GM21825 (cell line): ENCODE measurements around the gene NEDD4L.
"Not testable (repeated sequence)": the region's sequence is repeated elsewhere in the genome, so short reads cannot be mapped to it uniquely, and the experiment has no call there.

Experiments used
- ATAC-seq: cut with Tn5 transposase; IDR thresholded peaks from one replicate; pipeline ENCODE4 v1.9.1; 2021; ENCODE audit warnings: mild to moderate bottlenecking, moderate library complexity; ENCODE audit not compliant: unreplicated experiment

Gene NEDD4L

GRCh38 chr18:58408665-58409064 is 364.6 kb downstream of the NEDD4L start:
- ATAC-seq: no peak

DNA sequence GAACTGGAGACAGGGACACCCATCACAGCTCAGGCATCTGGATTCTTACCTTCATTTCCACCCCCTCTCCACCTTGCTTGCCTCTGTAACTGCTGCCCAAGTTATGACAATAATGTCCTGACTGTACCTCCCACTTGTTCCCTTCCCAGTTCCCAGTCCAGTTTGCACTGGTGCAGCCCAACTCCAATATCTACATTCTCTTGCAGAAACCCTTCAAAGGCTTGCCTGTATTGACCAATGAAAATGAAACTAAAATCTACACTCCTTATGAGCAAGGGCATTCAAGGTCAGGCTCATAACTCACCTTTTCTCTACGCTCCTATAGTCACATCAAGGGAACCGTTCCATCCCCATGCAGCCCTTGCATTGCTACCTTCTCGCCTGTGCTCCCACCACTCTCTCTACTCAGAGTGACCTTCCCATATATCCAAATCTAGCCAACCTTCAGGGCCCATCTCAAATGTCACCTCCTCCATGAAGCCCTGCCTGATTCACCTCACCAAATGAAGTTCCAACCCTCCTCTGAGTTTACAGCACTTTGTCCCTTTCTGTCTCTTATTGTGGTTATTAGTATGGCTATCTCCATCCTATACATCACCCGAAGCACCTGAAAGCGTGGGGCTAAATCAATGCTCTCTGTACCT is 365.9 kb downstream of the NEDD4L start:
- ATAC-seq: no peak

DNA sequence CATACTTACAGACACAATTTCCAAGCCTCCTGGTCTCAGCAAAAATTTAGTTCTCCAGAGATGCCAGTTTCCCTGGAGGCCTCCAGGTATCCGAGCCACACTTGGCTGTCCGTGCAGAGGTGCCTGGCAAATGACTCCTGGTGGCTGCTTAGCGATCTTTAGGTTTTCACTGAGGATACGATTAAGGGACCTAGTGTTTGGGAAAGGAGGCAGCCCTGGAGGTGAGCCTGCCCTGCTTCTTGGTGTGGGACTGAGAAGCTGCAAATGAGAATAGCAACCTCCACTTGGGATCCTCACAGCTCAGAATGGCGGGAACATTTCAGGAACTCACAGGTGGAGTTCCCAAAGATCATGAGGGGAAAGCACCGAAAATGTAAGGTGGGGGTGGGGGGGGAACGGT is 367.3 kb downstream of the NEDD4L start:
- no peak for ATAC-seq

DNA sequence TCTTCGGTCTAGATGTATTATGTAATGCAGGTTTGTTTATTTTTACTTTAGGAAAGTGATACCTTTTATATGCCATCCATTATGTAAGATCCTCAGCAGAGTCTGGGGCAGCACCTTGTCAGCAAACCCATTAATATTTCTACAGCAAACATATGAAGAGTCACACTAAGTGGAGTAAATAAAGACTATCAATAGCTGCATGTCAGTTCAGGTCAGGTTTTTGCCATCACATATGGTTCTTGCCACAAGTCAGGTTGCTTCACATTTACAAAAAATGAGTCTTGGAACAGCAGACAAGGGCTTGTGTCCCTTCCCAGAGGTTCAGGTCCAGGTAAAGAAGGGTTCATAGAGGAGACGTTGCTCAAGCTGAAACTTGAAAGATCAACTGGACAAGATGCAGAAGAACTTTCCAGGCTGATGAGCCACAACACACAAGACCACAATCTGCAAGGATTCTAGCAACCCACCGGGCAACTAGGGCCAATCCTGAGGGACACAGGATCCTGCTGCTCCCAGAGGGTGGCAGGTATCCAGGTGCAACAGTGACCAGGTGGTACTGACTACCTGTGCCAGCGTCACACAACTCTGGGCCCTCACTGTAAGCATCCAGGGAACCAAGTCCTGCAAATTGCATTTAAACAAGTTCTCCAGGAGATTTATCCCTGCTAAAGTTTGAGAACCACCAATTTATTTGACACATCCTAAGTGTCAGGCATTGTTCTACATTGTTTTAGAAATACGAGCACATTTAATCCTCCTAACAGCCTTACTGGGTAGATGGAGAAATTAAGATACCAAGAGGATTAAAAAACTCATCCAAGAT is 369.0 kb downstream of the NEDD4L start:
- ATAC-seq: no peak

DNA sequence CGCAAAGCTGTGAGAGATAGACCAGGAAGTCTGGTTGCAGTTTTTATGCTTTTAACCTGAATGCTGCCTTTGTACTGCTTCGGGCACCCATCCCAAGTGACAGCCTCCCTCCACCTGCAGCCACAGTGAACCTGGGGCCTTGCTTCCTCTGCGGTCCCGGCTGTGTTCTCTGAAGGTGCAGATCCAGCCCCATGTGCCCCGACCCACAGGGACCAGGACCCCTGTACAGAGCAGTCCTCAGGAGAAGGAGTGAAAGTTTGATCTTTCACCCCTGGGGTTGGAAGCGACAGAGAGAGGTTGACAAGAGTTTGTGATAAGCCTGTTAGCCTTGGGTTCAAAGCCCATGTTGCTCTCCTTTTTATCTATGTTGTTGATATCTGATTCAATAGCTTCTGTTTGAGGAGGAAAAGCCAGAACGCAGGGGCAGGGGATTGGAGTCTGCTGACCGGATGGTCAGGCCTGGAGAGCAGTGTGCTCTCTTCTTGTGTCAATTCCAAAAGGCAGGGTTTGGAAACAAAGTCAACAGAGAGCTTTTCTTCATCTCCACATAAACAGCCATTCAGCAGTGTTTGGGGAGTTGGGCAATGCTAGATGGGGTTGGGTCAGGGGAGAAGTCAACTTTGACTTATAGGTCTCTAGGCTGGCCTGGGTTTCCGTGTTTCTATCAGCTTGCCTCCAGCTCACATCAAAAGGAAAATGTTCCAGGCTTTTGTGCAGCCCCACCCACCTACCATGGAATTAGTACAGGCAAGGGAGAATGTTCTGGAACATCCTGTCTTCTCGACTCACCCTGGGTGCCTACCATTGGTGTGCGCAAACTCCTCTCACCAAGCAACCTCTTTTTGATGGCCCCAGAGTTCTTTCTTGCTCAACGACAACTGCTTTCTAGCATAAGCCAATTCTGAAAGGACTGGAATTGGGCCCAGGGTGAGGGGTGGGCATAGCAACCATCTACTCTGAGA is 369.9 kb downstream of the NEDD4L start:
- no peak for ATAC-seq

- ATAC-seq: no peak
Observed at GRCh38 chr18:58416014-58416703, 372.1 kb downstream of the NEDD4L start.

GRCh38 chr18:58416704-58417683 is 373.0 kb downstream of the NEDD4L start:
- ATAC-seq: no peak

DNA sequence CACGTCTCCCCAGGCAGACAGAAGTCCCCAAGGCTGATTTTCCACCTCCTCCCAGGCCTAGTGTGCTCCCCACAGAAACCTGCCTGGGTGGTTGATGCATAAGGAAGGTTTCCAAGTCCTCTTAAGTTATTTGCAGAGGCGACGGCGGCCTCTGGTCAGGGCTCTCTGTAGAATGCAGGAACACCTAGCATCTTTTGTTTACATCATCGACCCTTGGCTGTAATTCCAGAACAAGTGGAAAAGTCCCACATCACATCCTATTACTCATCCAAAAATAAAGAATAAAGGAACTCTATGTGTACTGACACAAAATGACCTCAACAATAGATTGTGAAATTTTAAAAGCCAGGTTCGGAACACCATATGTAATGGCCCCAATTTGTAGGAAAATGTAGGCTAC is 373.7 kb downstream of the NEDD4L start:
- ATAC-seq: no peak

GRCh38 chr18:58418361-58418760 is 374.3 kb downstream of the NEDD4L start:
- ATAC-seq: no peak

DNA sequence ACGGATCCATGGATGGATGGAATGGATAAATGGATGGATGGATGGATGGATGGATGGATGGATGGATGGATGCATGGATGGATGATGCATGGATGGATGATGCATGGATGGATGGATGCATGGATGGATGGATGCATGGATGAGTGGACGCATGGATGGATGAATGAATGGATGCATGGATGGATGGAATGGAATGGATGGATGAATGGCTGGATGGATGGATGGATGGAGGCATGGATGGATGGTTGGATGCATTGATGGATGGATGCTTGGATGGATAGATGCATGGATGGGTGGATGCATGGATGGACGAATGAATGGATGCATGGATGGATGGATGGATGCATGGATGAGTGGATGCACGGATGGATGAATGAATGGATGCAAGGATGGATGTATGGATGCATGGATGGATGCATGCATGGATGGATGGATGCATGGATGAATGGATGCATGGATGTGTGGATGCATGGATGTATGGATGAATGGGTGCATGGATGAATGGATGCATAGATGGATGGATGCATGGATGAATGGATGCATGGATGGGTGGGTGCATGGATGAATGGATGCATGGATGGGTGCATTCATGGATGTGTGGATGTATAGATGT is 375.7 kb downstream of the NEDD4L start:
- no peak for ATAC-seq

DNA sequence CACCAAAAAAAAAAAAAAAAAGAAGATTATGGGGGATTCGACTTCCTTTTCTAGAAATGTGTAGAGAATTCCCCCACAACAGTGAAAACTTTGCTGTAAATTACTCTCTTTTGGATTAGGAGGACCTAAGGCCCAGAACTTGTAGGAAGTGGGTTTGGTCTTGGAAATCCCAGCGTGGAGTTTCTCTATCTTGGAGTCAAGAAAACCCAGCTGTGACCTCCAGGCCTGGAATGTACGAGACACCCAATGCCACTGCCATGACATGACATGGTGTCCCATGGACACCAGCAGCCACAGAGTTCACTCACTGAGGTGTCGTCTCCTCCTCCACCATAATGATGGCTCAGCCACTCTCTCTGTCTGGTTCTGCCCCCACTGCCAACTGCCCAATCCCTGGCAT is 382.6 kb downstream of the NEDD4L start:
- ATAC-seq: no peak

GRCh38 chr18:58427321-58427720 is 383.3 kb downstream of the NEDD4L start:
- no peak for ATAC-seq

DNA sequence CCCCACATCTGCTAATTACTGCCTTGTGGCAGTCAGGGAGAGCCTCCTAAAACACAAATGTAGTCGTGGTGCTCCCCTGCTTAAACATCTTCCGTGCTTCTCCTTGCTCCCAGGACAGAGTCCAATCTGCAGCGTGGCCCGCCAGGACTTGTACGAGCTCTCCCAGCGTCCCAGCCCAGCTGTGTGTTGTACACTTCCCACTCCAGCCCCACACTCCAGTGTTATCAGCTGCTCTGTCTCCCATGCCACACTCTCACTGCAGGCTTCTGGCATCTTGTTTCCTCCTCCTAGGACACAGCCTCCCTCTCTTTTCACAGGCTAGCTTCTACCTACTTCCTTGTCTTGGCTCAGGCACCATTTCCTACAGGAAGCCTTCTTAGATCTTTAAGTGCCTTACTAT is 385.4 kb downstream of the NEDD4L start:
- ATAC-seq: no peak

DNA sequence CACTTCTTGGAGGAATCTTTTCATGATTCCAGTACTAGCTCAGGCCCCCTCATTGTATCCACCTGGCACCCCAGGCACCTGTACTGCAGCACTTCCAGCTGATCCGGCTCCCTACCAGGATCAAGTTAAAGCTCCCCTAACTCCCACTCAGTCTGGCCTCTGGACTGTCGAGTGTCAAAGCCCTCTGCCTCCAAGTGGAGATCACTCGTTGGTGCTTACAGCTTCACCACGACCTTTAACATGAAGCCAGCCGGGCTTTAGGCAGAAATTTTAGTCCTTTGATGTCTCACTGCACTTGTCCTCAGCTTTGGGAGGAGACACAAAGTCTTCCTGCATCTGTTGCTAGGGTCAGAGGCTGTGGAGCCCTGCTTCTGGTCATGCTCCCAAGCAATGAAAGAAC is 387.2 kb downstream of the NEDD4L start:
- ATAC-seq: no peak

GRCh38 chr18:58432050-58432727 is 388.2 kb downstream of the NEDD4L start:
- ATAC-seq: no peak

GRCh38 chr18:58435221-58436005 is 391.4 kb downstream of the NEDD4L start:
- not testable (repeated sequence) for ATAC-seq

DNA sequence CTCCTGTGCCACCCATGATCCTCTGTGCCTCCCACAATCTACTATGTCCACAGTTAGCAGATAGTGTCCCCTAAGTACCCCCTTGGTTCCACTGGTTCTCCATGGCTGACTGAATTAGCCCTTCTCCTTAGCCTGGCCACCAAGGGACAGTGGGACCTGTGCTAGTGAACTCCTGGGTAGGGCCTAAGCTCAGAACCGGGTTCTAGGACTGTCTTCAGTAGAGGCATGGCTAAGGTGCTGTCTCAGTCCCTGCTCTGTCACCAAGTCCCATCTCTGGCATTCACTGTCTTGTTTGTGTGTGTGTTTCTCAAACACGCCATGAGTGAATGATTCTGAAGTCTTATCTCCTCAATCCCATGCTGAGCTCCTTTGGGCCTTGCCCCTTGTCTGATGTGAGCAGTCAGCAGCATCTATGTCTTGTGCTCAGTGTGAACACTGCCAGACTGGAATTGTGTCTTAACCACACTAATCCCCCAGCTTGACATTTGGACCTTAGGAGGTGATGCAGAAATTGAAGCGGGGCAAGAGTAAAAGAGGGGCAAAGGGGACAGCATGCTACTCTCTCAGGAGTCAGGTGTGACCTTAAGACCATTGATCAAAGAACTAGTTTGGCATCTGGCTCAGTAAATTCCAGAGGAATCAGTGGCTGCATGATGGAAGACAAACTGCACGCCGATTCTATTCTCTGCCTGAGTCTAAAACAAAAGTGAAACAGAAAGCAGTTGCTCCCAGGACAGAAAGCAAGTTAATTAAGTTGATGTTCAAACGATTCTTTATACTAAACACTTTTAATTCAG is 394.3 kb downstream of the NEDD4L start:
- ATAC-seq: no peak
